WTC11 (cell line): ENCODE measurements around the gene PCBP3.

ENCODE experiments used
- AFF4 ChIP-seq: sonication (generic); formaldehyde crosslinking; IDR thresholded peaks from 2 replicates; pipeline ENCODE4 v1.8.1; 2023; ENCODE audit warnings: mild to moderate bottlenecking, missing genetic modification reagents, borderline replicate concordance
- IRF2 ChIP-seq: sonication (generic); formaldehyde crosslinking; IDR thresholded peaks from 2 replicates; pipeline ENCODE4 v1.8.0; 2022; ENCODE audit warnings: low read depth, missing genetic modification reagents, borderline replicate concordance
- PRDM15 ChIP-seq: sonication (generic); formaldehyde crosslinking; IDR thresholded peaks from 2 replicates; pipeline ENCODE4 v1.8.0; 2022; ENCODE audit warnings: missing genetic modification reagents
- SOX15 ChIP-seq: fragments of 250-450 bp; sonication (Bioruptor Pico); IDR thresholded peaks from 2 replicates; pipeline ENCODE4 v1.9.0; 2021; ENCODE audit warnings: mild to moderate bottlenecking
- TCF7 ChIP-seq: sonication (generic); formaldehyde crosslinking; IDR thresholded peaks from 2 replicates; pipeline ENCODE4 v1.8.0; 2022; ENCODE audit warnings: mild to moderate bottlenecking, low read depth, missing genetic modification reagents, moderate library complexity
- ZNF138 ChIP-seq: sonication (generic); formaldehyde crosslinking; conservative IDR thresholded peaks from 2 replicates; pipeline ENCODE4 v1.8.1; 2022; ENCODE audit warnings: mild to moderate bottlenecking, moderate library complexity, missing genetic modification reagents
- ZNF232 ChIP-seq: sonication (generic); formaldehyde crosslinking; IDR thresholded peaks from 2 replicates; pipeline ENCODE4 v1.8.0; 2022; ENCODE audit warnings: mild to moderate bottlenecking, missing genetic modification reagents
- TF ChIP-seq, protein P1 (sequence below): fragments of 200-600 bp; IDR thresholded peaks from 2 replicates; pipeline ENCODE4 v1.8.0; 2022; ENCODE audit warnings: antibody characterized with exemption
- TF ChIP-seq, protein P2 (sequence below): sonication (generic); formaldehyde crosslinking; conservative IDR thresholded peaks from 2 replicates; pipeline ENCODE4 v1.8.1; 2022; ENCODE audit warnings: mild to moderate bottlenecking, missing genetic modification reagents

DNA sequence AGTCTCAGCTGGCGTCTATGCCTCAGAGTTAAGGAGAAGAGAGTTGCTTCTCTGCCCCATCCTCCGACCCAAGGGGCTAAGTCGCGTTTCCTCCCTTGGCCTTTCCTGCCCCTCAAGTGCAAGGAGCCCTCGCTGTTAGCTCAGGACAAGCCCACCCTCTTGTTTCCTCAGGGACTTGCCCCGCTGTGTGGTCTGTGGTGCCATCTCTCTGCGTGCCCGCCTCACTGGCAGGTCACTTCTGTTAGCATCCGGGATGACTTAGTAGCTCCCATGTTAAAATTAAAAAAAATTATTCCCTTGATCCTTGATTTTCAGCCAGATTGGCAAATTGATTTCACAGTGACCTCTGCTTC, 96.5 kb downstream of the PCBP3 start:
- TF ChIP-seq, protein P1, sequence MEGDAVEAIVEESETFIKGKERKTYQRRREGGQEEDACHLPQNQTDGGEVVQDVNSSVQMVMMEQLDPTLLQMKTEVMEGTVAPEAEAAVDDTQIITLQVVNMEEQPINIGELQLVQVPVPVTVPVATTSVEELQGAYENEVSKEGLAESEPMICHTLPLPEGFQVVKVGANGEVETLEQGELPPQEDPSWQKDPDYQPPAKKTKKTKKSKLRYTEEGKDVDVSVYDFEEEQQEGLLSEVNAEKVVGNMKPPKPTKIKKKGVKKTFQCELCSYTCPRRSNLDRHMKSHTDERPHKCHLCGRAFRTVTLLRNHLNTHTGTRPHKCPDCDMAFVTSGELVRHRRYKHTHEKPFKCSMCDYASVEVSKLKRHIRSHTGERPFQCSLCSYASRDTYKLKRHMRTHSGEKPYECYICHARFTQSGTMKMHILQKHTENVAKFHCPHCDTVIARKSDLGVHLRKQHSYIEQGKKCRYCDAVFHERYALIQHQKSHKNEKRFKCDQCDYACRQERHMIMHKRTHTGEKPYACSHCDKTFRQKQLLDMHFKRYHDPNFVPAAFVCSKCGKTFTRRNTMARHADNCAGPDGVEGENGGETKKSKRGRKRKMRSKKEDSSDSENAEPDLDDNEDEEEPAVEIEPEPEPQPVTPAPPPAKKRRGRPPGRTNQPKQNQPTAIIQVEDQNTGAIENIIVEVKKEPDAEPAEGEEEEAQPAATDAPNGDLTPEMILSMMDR = no peak
- no peak for TF ChIP-seq PRDM15 (CRISPR knock-in tag)
- TF ChIP-seq, protein P2, sequence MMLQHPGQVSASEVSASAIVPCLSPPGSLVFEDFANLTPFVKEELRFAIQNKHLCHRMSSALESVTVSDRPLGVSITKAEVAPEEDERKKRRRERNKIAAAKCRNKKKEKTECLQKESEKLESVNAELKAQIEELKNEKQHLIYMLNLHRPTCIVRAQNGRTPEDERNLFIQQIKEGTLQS (CRISPR knock-in tag) = no peak
- no peak for TF ChIP-seq TCF7 (CRISPR knock-in tag)
- no peak for TF ChIP-seq IRF2 (CRISPR knock-in tag)
- no peak for TF ChIP-seq AFF4
- no peak for TF ChIP-seq ZNF232
- no peak for TF ChIP-seq SOX15
- TF ChIP-seq ZNF138 (CRISPR knock-in tag) = no peak
